Measurements from ENCODE around the gene PFKP. TPM values are rescaled to one million over a fixed set of nuclear protein-coding genes. Genes with fewer than 3 reads are reported as not detected.

Gene PFKP
- total RNA-seq, 3 donors from 2014 or later, result 76.1 to 117 (median 100) TPM

DNA sequence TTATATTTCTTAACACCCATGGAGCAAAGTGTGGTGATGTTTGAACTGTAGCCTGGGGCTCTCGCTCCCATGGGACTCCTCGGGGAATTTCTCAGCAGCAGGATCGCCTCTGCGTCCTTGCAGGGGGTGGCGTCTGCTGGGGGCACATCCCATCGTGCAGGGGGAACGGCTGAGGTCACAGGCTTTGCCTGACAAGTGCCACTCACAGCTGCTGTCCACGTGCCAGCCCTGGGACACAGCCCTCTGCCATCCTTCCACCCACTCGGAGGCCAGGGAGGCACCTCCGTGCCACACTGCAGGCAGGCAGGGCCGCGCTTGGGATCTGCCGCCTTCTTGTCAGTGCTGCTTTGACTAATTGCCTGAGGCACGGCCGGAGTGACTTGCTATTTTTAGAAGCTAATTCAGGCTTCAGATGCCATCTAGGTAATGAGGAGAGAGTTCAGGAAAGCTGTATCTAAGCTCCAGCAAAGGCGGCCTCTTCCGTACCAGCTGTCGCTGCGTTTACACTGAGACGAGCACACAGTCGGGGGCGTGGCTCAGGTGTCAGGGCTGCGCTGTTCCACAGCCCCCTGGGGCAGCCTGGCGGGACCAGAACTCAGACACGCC lies 59.5 kb downstream of the PFKP start:
- TF ChIP-seq, protein P1, sequence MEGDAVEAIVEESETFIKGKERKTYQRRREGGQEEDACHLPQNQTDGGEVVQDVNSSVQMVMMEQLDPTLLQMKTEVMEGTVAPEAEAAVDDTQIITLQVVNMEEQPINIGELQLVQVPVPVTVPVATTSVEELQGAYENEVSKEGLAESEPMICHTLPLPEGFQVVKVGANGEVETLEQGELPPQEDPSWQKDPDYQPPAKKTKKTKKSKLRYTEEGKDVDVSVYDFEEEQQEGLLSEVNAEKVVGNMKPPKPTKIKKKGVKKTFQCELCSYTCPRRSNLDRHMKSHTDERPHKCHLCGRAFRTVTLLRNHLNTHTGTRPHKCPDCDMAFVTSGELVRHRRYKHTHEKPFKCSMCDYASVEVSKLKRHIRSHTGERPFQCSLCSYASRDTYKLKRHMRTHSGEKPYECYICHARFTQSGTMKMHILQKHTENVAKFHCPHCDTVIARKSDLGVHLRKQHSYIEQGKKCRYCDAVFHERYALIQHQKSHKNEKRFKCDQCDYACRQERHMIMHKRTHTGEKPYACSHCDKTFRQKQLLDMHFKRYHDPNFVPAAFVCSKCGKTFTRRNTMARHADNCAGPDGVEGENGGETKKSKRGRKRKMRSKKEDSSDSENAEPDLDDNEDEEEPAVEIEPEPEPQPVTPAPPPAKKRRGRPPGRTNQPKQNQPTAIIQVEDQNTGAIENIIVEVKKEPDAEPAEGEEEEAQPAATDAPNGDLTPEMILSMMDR (IDR thresholded peaks at IDR 0.05), result no peak
- H3K4me3 ChIP-seq, result no peak overlapping the region
- DNase-seq, result peak; percentile 46 to 53 (median 51)
- H3K4me1 ChIP-seq (ENCODE audit: low read depth), result no peaks in the 10 kb centered on the region
- ATAC-seq, result peak; percentile 29
- H3K36me3 ChIP-seq (ENCODE audit: low read depth), result no peaks in the 10 kb centered on the region
- intact Hi-C loops (cut with DNase I, micrococcal nuclease), result no loop called here
- H3K9me3 ChIP-seq, result peaks cover 6% of the 10 kb centered on the region

DNA sequence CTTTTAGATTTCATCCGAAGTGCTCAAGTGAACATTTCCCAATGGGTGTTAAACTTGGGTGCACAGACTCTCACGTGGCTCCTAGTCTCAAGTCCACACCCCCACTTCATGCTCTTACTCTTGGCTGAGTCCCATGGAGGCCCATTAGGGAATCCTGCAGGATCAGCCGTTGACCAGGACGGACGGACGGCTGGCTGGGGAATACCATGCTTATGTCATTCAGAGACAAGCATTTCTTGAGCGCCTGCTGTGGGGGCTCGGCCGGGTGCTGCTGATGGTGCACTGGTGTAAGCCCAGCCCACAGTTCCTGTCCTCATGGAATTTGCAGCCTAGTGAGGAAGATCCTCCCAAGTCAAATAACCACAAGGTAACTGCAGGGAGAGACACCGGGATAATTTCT lies 60.6 kb downstream of the PFKP start:
- Histone ChIP-seq H3K4me3 (no peak overlapping the region), H3K36me3 (ENCODE audit: low read depth) (no peaks in the 10 kb centered on the region), H3K4me1 (ENCODE audit: low read depth) (no peaks in the 10 kb centered on the region), H3K9me3 (peaks cover 6% of the 10 kb centered on the region)
- intact Hi-C loops (cut with DNase I, micrococcal nuclease), result no loop called here
- no peak for ATAC-seq
- DNase-seq, result peak in 1 of 3 donors; percentile 25
- TF ChIP-seq, protein P1 (IDR thresholded peaks at IDR 0.05), result no peak

DNA sequence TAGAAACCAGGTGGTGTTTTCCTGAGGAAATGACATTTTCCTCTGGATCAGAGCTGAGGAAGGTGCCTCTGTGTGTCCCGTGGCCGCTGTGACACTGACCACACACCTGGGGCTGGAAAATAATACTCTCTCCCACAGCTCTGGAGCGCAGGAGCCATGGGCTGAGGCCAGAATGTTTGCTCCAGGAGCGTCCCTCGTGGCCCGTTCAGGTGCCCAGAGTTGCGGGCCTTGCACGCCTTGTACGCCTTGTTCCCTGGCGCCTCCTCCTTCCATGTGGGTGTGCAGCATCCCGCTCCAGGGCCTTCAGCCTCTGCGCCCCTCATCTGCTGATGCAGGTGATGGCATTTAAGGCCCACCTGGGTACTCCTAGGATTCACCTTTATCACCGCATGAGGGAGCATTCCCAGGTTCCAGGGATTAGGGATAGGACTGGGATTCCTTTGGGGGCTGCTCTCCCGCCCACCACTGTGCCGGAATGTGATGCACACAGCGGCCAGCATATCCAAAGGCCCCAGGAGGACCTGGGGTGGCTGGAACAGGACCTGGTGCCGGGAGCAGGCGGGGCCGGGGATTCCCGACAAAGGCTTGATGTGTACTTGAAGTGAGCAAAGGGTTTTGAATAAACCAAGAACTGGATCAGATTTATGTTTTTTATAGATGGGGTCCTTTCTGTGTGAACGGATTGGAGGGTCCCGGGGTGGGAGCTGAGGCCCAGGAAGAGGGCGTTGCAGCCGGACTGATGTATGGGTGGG lies 61.2 kb downstream of the PFKP start:
- ATAC-seq (no peak), DNase-seq (peak in 1 of 3 donors; percentile 28)
- Histone ChIP-seq H3K36me3 (ENCODE audit: low read depth) (no peaks in the 10 kb centered on the region), H3K9me3 (peaks cover 6% of the 10 kb centered on the region), H3K4me3 (no peak overlapping the region), H3K4me1 (ENCODE audit: low read depth) (no peaks in the 10 kb centered on the region)
- intact Hi-C loops (cut with DNase I, micrococcal nuclease), result no loop called here
- TF ChIP-seq, protein P1 (IDR thresholded peaks at IDR 0.05), result no peak

DNA sequence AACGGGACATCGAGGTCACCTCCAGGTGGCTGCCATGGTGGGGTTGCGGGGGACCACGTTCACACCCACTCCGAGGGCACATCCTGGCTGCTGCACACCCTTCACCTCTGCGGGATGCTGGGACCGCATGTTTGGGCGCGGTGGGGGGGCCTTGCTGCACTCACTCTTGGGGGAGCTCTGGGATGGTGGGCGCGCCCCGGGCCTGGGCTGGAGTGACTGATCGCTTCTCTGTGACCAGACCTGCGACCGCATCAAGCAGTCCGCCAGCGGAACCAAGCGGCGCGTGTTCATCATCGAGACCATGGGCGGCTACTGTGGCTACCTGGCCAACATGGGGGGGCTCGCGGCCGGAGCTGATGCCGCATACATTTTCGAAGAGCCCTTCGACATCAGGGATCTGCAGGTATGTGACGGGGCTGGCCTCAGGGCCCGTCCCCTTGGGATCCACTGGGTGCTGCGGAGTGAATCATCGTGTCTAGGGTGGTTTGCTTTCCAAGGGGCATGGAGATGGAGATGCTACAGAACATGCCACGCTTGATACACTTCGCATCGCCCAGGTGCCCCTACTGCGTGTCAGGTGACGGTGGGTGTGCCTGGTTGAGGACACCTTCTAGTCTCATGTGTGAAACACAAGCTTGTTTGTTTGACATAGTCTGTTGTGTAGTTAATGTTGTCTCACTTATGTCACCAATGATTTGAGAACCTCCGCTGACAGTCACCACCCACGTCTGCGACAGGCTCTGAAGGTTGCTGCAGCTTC lies 62.4 kb downstream of the PFKP start:
- TF ChIP-seq, protein P1 (IDR thresholded peaks at IDR 0.05), result no peak
- peak in 1 of 3 donors; percentile 46 for DNase-seq
- intact Hi-C loops (cut with DNase I, micrococcal nuclease), result no loop called here

DNA sequence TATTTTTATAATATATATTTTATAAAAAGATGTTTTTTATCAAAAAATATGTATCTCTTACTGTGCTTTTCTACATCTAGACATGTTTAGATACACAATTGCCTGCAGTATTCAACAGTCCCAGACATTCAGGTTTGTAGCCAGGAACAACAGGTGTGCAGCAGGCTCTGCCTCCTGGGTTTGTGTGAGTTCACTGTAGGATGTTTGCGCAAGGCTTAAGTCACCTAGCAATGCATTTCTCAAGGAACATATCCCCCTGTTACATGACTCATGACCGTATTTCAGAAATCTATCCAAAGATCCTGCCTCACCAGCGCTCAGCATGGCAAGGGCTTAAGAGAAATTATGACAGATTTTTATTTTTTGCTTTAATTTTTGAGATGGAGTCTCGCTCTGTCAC lies 63.8 kb downstream of the PFKP start:
- H3K9me3 ChIP-seq, result peaks cover 6% of the 10 kb centered on the region
- TF ChIP-seq, protein P1 (IDR thresholded peaks at IDR 0.05), result no peak
- peak in 2 of 3 donors; percentile 12 to 23 for DNase-seq
- peak; percentile 72 for ATAC-seq
- no peak overlapping the region for H3K4me3 ChIP-seq
- intact Hi-C loops (cut with DNase I, micrococcal nuclease), result no loop called here
- H3K36me3 ChIP-seq (ENCODE audit: low read depth), result no peaks in the 10 kb centered on the region
- H3K4me1 ChIP-seq (ENCODE audit: low read depth), result no peaks in the 10 kb centered on the region

More for the DNA sequence above, 62.4 kb downstream of the PFKP start:
- H3K4me1 ChIP-seq (ENCODE audit: low read depth), result no peaks in the 10 kb centered on the region
- H3K4me3 ChIP-seq, result no peak overlapping the region
- ATAC-seq, result no peak
- H3K9me3 ChIP-seq, result peaks cover 6% of the 10 kb centered on the region
- H3K36me3 ChIP-seq (ENCODE audit: low read depth), result no peaks in the 10 kb centered on the region
